CD4-positive, alpha-beta memory T cell (primary cell): ENCODE measurements around the gene MT1A. TPM values are rescaled to one million over a fixed set of nuclear protein-coding genes. Genes with fewer than 3 reads are reported as not detected.
"Not testable (repeated sequence)": the region's sequence is repeated elsewhere in the genome, so short reads cannot be mapped to it uniquely, and the experiment has no call there.

Experiments
- CTCF ChIA-PET: fragments of 350-600 bp; sonication (Branson Sonifier 250); formaldehyde crosslinking; loops from one replicate; lab custom pipeline; 2021; ENCODE audit warnings: inconsistent platforms; ENCODE audit not compliant: partially characterized antibody; lab: Charles Lee
- POLR2A ChIA-PET: fragments of 350-600 bp; sonication (Branson Sonifier 250); formaldehyde crosslinking; loops from one replicate; lab custom pipeline; 2021; ENCODE audit not compliant: partially characterized antibody; lab: Charles Lee
- DNase-seq, 5 donors: peaks; one replicate each; pipeline versions ENCODE4 v3.0.0 to v3.0.0-alpha.2; 2020 to 2022; ENCODE audit warnings: mixed read lengths in 1 of 5
- H3K27ac ChIP-seq: one replicate; pipeline ENCODE4 v1.7.0; 2013; ENCODE audit warnings: low read depth, low read length
- H3K27me3 ChIP-seq: 2 replicates; pipeline ENCODE4 v1.7.0; 2013; ENCODE audit warnings: mild to moderate bottlenecking, low read length, moderate library complexity; ENCODE audit not compliant: insufficient read depth
- H3K36me3 ChIP-seq: 2 replicates; pipeline ENCODE4 v1.7.0; 2013; ENCODE audit warnings: mild to moderate bottlenecking, low read length, moderate library complexity; ENCODE audit not compliant: insufficient read depth
- H3K4me1 ChIP-seq: 2 replicates; pipeline ENCODE4 v1.7.0; 2013; ENCODE audit warnings: mild to moderate bottlenecking, low read length, moderate library complexity; ENCODE audit not compliant: insufficient read depth
- H3K4me3 ChIP-seq, 2 donors: one replicate each; pipeline ENCODE4 v1.7.0; 2013; ENCODE audit warnings: low read length in 2 of 2, mild to moderate bottlenecking in 1 of 2
- H3K9me3 ChIP-seq, 2 donors: one replicate each; pipeline ENCODE4 v1.7.0; 2013; ENCODE audit warnings: low read length in 2 of 2, control low read depth in 1 of 2; ENCODE audit not compliant: control insufficient read depth in 1 of 2
- H3K27ac Mint-ChIP-seq, 7 donors: one replicate each; pipeline ENCODE4 v1.8.0; 2020 to 2021; ENCODE audit warnings: mixed read lengths in 7 of 7, mild to moderate bottlenecking in 6 of 7, inconsistent platforms in 3 of 7, moderate library complexity in 3 of 7
- H3K27me3 Mint-ChIP-seq, 2 donors: one replicate each; pipeline ENCODE4 v1.8.0; 2020 to 2021; ENCODE audit warnings: mixed read lengths in 2 of 2
- H3K36me3 Mint-ChIP-seq, 2 donors: one replicate each; pipeline ENCODE4 v1.8.0; 2020 to 2021; ENCODE audit warnings: mixed read lengths in 2 of 2, inconsistent platforms in 1 of 2, mild to moderate bottlenecking in 1 of 2
- H3K4me1 Mint-ChIP-seq, 4 donors: one replicate each; pipeline ENCODE4 v1.8.0; 2020 to 2021; ENCODE audit warnings: mixed read lengths in 4 of 4, mild to moderate bottlenecking in 1 of 4
- H3K4me3 Mint-ChIP-seq, 8 donors: one replicate each; pipeline ENCODE4 v1.8.0; 2020 to 2021; ENCODE audit warnings: mixed read lengths in 8 of 8, mild to moderate bottlenecking in 7 of 8, moderate library complexity in 6 of 8, inconsistent platforms in 3 of 8
- H3K9me3 Mint-ChIP-seq, 8 donors: one replicate each; pipeline ENCODE4 v1.8.0; 2020 to 2021; ENCODE audit warnings: mixed read lengths in 8 of 8, mild to moderate bottlenecking in 5 of 8, inconsistent platforms in 3 of 8, moderate library complexity in 1 of 8
- intact Hi-C: fragments of 100-400 bp; cut with micrococcal nuclease; formaldehyde crosslinking; loops from one replicate; pipeline ENCODE4 v1.15.1; 2023
- polyA plus RNA-seq, 2 donors: library from polyadenylated mRNA; unstranded; fragments of 300-500 nt; fragmentation: Illumina TruSeq; gene quantifications; one replicate each; pipeline ENCODE4 v1.2.3, GENCODE V29; 2021
- total RNA-seq, 2 experiments: library from RNA; stranded (reverse); gene quantifications; one replicate each; pipeline ENCODE4 v1.2.3, GENCODE V29; 2021

The MT1A gene
- total and polyA plus RNA-seq, 4 experiments from 2014 or later, result not detected

DNA sequence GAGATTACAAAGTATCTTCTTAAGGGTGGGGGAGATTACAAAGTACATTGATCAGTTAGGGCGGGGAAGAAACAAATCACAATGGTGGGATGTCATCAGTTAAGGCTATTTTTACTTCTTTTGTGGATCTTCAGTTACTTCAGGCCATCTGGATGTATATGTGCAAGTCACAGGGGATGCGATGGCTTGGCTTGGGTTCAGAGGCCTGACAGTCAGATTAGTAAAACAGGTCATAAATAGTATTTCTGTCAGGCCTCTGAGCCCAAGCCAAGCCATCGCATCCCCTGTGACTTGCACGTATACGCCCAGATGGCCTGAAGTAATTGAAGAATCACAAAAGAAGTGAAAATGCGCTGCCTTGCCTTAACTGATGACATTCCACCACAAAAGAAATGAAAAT, 36.1 kb downstream of the MT1A start:
- not testable (repeated sequence) for H3K27ac Mint-ChIP-seq, H3K36me3 ChIP-seq, DNase-seq, H3K27me3 ChIP-seq, H3K27ac ChIP-seq, H3K4me3 ChIP-seq, H3K36me3 Mint-ChIP-seq, H3K9me3 ChIP-seq, H3K9me3 Mint-ChIP-seq
- Mint-ChIP-seq H3K4me3 (peak overlapping the region in 1 of 8 donors; percentile 21), H3K4me1 (peaks cover 9 to 14% (median 12%) of the 10 kb centered on the region in 4 donors), H3K27me3 (peaks cover 14 to 33% of the 10 kb centered on the region in 2 donors)
- intact Hi-C loops, result loop anchor here (1.0 kb wide), 1 partner anchor 28 kb away; no protein-coding TSS in a partner anchor
- ChIA-PET CTCF (interaction anchor here (1.7 to 2.2 kb wide), 2 partner anchors 27 to 73 kb away, joined by 5 to 9 read pairs; no protein-coding TSS in a partner anchor), POLR2A (interaction anchor here (0.7 to 1.5 kb wide), 2 partner anchors 8 to 54 kb away, joined by 3 to 6 read pairs; partner anchors contain the start of gene MT1X)
- H3K4me1 ChIP-seq, result peaks cover 13% of the 10 kb centered on the region

DNA sequence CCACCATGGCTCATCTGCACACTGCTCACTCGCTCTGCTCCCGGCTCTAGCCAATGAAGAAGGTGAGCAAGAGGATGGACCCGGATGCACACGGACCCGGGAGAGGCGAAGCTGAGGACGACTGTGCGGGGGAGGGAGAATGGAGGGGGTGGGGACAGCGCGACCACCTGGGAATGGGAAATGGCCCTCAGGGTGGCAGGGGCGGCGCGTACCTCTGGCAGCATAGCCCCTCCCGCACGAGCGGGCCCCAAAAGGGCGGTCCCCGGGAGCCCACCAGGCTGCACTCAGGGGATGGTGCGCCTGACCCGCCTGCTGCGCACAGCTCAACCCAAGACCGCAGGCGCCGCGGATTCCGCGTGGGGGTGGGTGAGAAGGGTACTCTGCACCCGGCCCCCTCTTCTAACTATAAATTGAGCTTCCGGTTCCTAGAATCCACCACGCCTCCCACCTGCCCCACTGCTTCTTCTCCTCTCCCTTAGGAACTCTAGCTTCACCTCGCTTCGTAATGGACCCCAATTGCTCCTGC, 37.3 kb downstream of the MT1A start:
- no peaks in the 10 kb centered on the region for H3K9me3 Mint-ChIP-seq
- intact Hi-C loops, result no loop called here
- H3K27me3 Mint-ChIP-seq, result peaks cover 7 to 27% of the 10 kb centered on the region in 2 donors
- Histone ChIP-seq H3K4me3 (no peak overlapping the region), H3K27me3 (no peaks in the 10 kb centered on the region), H3K4me1 (peaks cover 9% of the 10 kb centered on the region), H3K36me3 (no peaks in the 10 kb centered on the region), H3K9me3 (no peaks in the 10 kb centered on the region), H3K27ac (no peak overlapping the region)
- no peaks in the 10 kb centered on the region for H3K36me3 Mint-ChIP-seq
- CTCF ChIA-PET, result interaction anchor here (0.7 to 1.7 kb wide), 5 partner anchors 13 to 99 kb away, joined by 3 to 8 read pairs (median 4); no protein-coding TSS in a partner anchor
- peak overlapping the region in 5 of 7 donors; percentile 30 to 84 (median 39) for H3K27ac Mint-ChIP-seq
- peak overlapping the region; percentile 73 to 83 (median 78) for H3K4me3 Mint-ChIP-seq
- POLR2A ChIA-PET, result interaction anchor here (0.6 to 1.3 kb wide), 5 partner anchors 11 to 241 kb away, joined by 3 to 4 read pairs (median 3); partner anchors contain the start of gene MT2A
- peak in 4 of 5 donors; percentile 25 to 68 (median 40) for DNase-seq
- H3K4me1 Mint-ChIP-seq, result peaks cover 7 to 13% (median 8%) of the 10 kb centered on the region in 4 donors

DNA sequence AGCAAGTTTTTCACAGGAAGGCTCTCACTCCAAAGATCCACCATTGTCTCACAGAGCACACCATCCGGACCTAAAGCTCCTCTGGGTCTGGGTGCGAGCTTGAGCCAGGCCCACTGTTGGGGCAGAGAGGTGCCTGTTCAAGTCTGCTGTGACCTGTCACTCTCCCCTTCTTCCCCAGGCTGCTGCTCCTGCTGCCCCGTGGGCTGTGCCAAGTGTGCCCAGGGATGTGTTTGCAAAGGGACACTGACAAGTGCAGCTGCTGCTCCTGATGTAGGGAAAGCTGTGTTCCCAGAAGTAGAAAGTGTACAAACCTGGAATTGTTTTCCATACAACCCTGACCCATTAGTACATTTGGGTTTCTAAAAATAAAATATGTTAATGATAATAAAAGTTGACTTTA, 39.0 kb downstream of the MT1A start:
- H3K27ac Mint-ChIP-seq, result no peak overlapping the region
- peak overlapping the region in 1 of 8 donors; percentile 20 for H3K4me3 Mint-ChIP-seq
- H3K27me3 Mint-ChIP-seq, result peaks cover 2 to 16% of the 10 kb centered on the region in 2 donors
- Histone ChIP-seq H3K4me3 (no peak overlapping the region), H3K27ac (no peak overlapping the region), H3K27me3 (no peaks in the 10 kb centered on the region), H3K9me3 (no peaks in the 10 kb centered on the region), H3K36me3 (no peaks in the 10 kb centered on the region), H3K4me1 (peaks cover 17% of the 10 kb centered on the region)
- CTCF ChIA-PET, result interaction anchor here (0.6 to 2.4 kb wide), 5 partner anchors 24 to 100 kb away, joined by 3 to 9 read pairs (median 3); no protein-coding TSS in a partner anchor
- peaks cover 0 to 6% of the 10 kb centered on the region in 2 donors for H3K36me3 Mint-ChIP-seq
- peaks cover 13 to 26% (median 15%) of the 10 kb centered on the region in 4 donors for H3K4me1 Mint-ChIP-seq
- POLR2A ChIA-PET, result no interaction called here
- no peaks in the 10 kb centered on the region for H3K9me3 Mint-ChIP-seq
- DNase-seq, result no peak
- intact Hi-C loops, result no loop called here

DNA sequence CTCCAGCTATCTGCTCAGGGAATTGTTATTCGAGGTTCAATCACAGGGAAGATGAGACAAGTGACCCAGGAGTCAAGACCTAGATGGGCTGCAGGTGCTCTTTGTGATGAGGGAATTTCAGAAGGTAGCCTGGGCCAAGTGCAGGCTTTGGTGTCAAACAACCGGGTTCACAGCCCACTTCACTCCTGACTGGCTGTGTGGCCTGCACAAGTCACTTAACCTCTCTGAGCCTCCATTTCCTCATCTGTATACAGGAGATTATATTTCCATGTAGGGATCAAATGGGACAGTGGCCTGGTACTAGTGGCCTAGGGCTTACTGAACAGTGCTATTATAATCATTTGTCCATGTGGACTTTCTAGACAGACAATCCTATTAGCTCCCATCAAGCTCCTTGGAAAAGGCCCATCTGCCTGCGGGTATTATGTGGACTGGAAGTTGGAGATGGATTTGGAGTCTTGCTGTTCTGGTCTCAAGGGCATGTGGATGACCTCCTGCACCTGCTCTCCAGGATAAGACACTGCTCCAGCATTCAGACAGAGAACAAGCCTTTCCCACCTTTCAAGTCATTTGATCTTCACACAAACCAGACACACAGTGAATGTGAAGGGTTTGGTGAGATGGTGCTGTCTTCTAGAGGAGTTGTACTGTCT, 40.7 kb downstream of the MT1A start:
- no peak for DNase-seq
- Histone ChIP-seq H3K4me1 (peaks cover 32% of the 10 kb centered on the region), H3K27me3 (no peaks in the 10 kb centered on the region), H3K36me3 (no peaks in the 10 kb centered on the region), H3K9me3 (no peaks in the 10 kb centered on the region), H3K4me3 (no peak overlapping the region), H3K27ac (no peak overlapping the region)
- intact Hi-C loops, result no loop called here
- peaks cover 0 to 6% of the 10 kb centered on the region in 2 donors for H3K27me3 Mint-ChIP-seq
- ChIA-PET POLR2A (interaction anchor here (1.3 kb wide), 1 partner anchor 10 kb away, joined by 3 read pairs; the partner anchor contains the start of gene MT1H), CTCF (interaction anchor here (0.9 to 2.4 kb wide), 2 partner anchors 23 to 70 kb away, joined by 3 to 9 read pairs; no protein-coding TSS in a partner anchor)
- peaks cover 18 to 40% (median 26%) of the 10 kb centered on the region in 4 donors for H3K4me1 Mint-ChIP-seq
- H3K9me3 Mint-ChIP-seq, result no peaks in the 10 kb centered on the region
- no peak overlapping the region for H3K4me3 Mint-ChIP-seq
- peak overlapping the region in 1 of 7 donors; percentile 97 for H3K27ac Mint-ChIP-seq
- peaks cover under 1 to 6% of the 10 kb centered on the region in 2 donors for H3K36me3 Mint-ChIP-seq

DNA sequence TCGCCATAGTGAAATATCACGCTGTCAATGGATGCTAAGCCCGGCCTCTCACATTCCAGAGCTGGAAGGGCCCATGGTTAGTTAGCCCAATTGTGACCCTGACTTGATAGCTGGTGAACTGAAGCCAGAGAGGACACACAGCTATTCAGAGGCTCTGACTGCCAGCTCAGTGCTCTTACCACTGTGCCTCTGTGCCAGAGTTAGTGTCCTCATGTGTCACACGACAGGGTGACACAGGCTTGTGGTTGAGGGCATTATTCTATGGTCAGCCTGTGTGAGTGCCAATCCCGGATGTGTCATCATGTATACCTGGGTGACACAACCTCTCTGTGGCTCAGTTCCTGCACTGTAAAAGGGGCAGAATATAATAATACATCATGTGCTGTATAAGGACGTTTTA, 41.4 kb downstream of the MT1A start:
- Histone ChIP-seq H3K36me3 (no peaks in the 10 kb centered on the region), H3K27ac (no peak overlapping the region), H3K4me1 (peaks cover 32% of the 10 kb centered on the region), H3K4me3 (no peak overlapping the region), H3K27me3 (no peaks in the 10 kb centered on the region), H3K9me3 (no peaks in the 10 kb centered on the region)
- Mint-ChIP-seq H3K9me3 (no peaks in the 10 kb centered on the region), H3K27ac (peak overlapping the region in 2 of 7 donors; percentile 36 to 97), H3K27me3 (peaks cover 0 to 4% of the 10 kb centered on the region in 2 donors), H3K4me1 (peaks cover 17 to 41% (median 26%) of the 10 kb centered on the region in 4 donors), H3K4me3 (no peak overlapping the region), H3K36me3 (peaks cover 4 to 6% of the 10 kb centered on the region in 2 donors)
- no peak for DNase-seq
- intact Hi-C loops, result loop anchor here (5.0 kb wide), 1 partner anchor 228 kb away; the partner anchor contains the start of genes NUDT21 and OGFOD1
- POLR2A ChIA-PET, result interaction anchor here (1.3 kb wide), 1 partner anchor 10 kb away, joined by 3 read pairs; the partner anchor contains the start of gene MT1H
- CTCF ChIA-PET, result interaction anchor here (0.9 to 2.6 kb wide), 2 partner anchors 70 to 103 kb away, joined by 3 to 6 read pairs; no protein-coding TSS in a partner anchor

DNA sequence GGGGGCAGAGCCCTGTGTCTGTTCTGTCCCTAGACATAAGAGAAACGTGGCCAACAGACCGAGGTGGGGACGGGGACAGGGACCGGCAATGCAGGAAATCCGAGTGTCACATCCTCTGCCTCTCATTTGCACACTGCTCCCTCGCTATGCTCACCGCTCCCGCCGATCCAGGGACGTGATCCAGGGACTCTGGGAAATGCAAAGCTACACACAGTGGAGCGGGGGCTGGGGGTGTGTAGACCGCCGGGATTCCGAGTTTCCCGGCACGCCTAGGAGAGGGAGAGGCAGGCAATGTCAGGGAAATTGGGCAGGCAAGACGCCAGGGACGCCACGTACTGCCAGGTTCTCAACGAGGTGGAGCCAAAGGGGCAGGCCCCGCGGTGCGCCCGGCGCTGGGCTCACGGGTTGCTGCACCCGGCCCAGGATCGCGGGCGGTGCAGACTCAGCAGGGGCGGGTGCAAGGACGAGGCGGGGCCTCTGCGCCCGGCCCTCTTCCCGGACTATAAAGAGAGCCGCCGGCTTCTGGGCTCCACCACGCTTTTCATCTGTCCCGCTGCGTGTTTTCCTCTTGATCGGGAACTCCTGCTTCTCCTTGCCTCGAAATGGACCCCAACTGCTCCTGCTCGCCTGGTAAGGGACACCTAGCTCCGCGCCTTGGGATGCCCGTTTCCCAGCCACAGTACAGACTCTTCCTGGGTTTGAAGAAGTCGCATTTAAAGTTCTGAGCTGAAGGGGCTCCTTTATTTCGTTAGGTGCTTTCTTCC, 43.7 kb downstream of the MT1A start, which contains the start of gene MT1X:
MT1X (plus strand) TSS at position 532 of the 764 bp plus-strand sequence; CDS start at position 603, 71 bp downstream.
- H3K36me3 ChIP-seq, result no peaks in the 10 kb centered on the region
- no peaks in the 10 kb centered on the region for H3K27me3 Mint-ChIP-seq
- DNase-seq, result peak; percentile 83 to 93 (median 92)
- intact Hi-C loops, result loop anchor here (1.0 to 5.0 kb wide), 6 partner anchors 19 to 230 kb away; partner anchors contain the start of genes MT2A, NUDT21, NUP93 and OGFOD1
- H3K36me3 Mint-ChIP-seq, result peaks cover 8 to 14% of the 10 kb centered on the region in 2 donors
- peaks cover 13 to 31% (median 18%) of the 10 kb centered on the region in 4 donors for H3K4me1 Mint-ChIP-seq
- H3K9me3 ChIP-seq, result no peaks in the 10 kb centered on the region
- peak within 1 kb of the TSS; percentile 96 to 99 (median 97) for H3K27ac Mint-ChIP-seq
- peak within 1 kb of the TSS; percentile 94 to 99 (median 96) for H3K4me3 Mint-ChIP-seq
- H3K4me1 ChIP-seq, result peaks cover 22% of the 10 kb centered on the region
- peak within 1 kb of the TSS; percentile 74 for H3K27ac ChIP-seq
- POLR2A ChIA-PET, result interaction anchor here (1.0 to 2.9 kb wide), 14 partner anchors 8 to 231 kb away, joined by 3 to 30 read pairs (median 6); partner anchors contain the start of genes MT1F, MT1H, MT2A and NUDT21
- H3K9me3 Mint-ChIP-seq, result peaks cover 0 to 4% (median 1%) of the 10 kb centered on the region in 8 donors
- CTCF ChIA-PET, result interaction anchor here (1.1 to 3.3 kb wide), 7 partner anchors 9 to 105 kb away, joined by 3 to 12 read pairs (median 6); no protein-coding TSS in a partner anchor
- H3K4me3 ChIP-seq, result peak within 1 kb of the TSS; percentile 64 to 79
- no peaks in the 10 kb centered on the region for H3K27me3 ChIP-seq
